Measurements from ENCODE around the gene CDC34.

GRCh38 chr19:590750-591098 lies 59.2 kb downstream of the CDC34 start:
- TF ChIP-seq CTCF (IDR thresholded peaks at IDR 0.05; ENCODE audit: low read depth, low read length) (no peak), EZH2phosphoT487 (IDR thresholded peaks at IDR 0.05; ENCODE audit: low read depth) (no peak)

All from OCI-LY3 (cell line).